RWPE2 (cell line): Measurements from ENCODE around the gene CLHC1.

ENCODE experiments used
- ATAC-seq: fragments of 200-7000 bp; cut with Tn5 transposase; 3 replicates; pipeline ENCODE4 v1.9.1; 2021; ENCODE audit warnings: low read depth
- DNase-seq: peaks from one replicate; pipeline ENCODE4 v3.0.0-alpha.2; 2020; ENCODE audit warnings: low spot score
- H3K27ac ChIP-seq: fragments of 450-650 bp; 2 replicates; pipeline ENCODE4 v1.5.1; 2017; ENCODE audit warnings: mild to moderate bottlenecking; ENCODE audit not compliant: poor library complexity, severe bottlenecking
- H3K27me3 ChIP-seq: fragments of 250-450 bp; sonication (Bioruptor Pico); 2 replicates; pipeline ENCODE4 v1.5.1; 2021; ENCODE audit warnings: mild to moderate bottlenecking, moderate library complexity; ENCODE audit not compliant: insufficient read depth, poor library complexity, severe bottlenecking
- H3K36me3 ChIP-seq: fragments of 250-450 bp; sonication (Bioruptor Pico); 2 replicates; pipeline ENCODE4 v1.5.1; 2020; ENCODE audit warnings: low read depth, mild to moderate bottlenecking, moderate library complexity
- H3K4me1 ChIP-seq: fragments of 250-450 bp; sonication (Bioruptor Pico); 2 replicates; pipeline ENCODE4 v1.5.1; 2021; ENCODE audit warnings: mild to moderate bottlenecking, moderate library complexity; ENCODE audit not compliant: insufficient read depth, poor library complexity, severe bottlenecking
- H3K4me3 ChIP-seq: fragments of 250-450 bp; sonication (Bioruptor Pico); 2 replicates; pipeline ENCODE4 v1.5.1; 2021; ENCODE audit warnings: mild to moderate bottlenecking, moderate library complexity; ENCODE audit not compliant: severe bottlenecking
- H3K9me3 ChIP-seq: fragments of 250-450 bp; sonication (Bioruptor Pico); 2 replicates; pipeline ENCODE4 v1.5.1; 2021; ENCODE audit warnings: mild to moderate bottlenecking, moderate library complexity; ENCODE audit not compliant: severe bottlenecking
- TF ChIP-seq, protein P1 (sequence below): fragments of 450-650 bp; IDR thresholded peaks from one replicate; pipeline ENCODE4 v1.5.1; 2017; ENCODE audit warnings: mild to moderate bottlenecking, moderate library complexity; ENCODE audit not compliant: poor library complexity, severe bottlenecking

Gene CLHC1

DNA sequence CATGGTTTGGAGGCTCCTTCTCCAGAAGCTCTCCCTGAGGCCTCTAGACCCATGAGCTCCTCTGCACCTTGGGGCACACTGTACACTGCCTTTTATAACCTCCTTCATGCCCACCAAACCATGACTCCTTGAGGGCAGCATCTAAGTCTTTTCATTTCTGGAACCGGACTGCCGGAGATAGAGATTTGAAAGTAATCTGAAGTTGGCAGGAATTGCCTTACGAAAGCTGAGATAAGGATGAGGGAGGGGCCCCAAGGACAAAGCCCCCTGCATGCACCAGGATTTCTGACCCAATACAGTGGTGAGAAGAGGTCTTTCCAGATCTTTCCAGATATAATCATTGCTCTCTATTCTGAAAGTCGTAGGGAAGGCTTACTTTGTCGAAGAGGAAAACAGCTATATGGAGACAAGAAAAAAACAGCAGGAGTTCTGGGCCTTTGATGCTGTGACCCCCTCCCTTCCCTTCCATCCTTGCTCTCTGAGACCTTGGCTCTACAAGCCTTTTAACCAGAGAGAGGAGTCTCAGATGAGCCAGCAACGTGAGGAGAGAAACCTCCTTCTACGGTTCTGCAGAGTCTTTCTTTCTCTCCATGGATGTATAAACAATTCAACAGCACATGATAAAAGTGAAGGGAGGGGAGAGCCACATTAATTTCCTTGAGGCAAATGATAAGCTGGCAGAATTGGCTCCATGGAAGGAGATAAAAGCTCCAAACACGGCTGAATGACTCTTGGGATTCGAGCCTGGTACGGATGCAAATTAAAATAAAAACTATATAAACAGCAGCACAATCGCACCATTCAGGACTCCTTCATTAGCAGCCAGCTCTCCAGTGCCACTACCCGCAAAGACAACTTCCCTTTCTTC is 93.8 kb downstream of the CLHC1 start:
- H3K27ac ChIP-seq = no peak overlapping the region
- H3K9me3 ChIP-seq = no peaks in the 10 kb centered on the region
- H3K36me3 ChIP-seq = no peaks in the 10 kb centered on the region
- no peaks in the 10 kb centered on the region for H3K27me3 ChIP-seq
- no peaks in the 10 kb centered on the region for H3K4me1 ChIP-seq
- H3K4me3 ChIP-seq = no peak overlapping the region
- DNase-seq (no peak), ATAC-seq (no peak)
- TF ChIP-seq, protein P1, sequence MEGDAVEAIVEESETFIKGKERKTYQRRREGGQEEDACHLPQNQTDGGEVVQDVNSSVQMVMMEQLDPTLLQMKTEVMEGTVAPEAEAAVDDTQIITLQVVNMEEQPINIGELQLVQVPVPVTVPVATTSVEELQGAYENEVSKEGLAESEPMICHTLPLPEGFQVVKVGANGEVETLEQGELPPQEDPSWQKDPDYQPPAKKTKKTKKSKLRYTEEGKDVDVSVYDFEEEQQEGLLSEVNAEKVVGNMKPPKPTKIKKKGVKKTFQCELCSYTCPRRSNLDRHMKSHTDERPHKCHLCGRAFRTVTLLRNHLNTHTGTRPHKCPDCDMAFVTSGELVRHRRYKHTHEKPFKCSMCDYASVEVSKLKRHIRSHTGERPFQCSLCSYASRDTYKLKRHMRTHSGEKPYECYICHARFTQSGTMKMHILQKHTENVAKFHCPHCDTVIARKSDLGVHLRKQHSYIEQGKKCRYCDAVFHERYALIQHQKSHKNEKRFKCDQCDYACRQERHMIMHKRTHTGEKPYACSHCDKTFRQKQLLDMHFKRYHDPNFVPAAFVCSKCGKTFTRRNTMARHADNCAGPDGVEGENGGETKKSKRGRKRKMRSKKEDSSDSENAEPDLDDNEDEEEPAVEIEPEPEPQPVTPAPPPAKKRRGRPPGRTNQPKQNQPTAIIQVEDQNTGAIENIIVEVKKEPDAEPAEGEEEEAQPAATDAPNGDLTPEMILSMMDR = no peak

GRCh38 chr2:55137024-55137958 is 94.8 kb downstream of the CLHC1 start:
- Histone ChIP-seq H3K4me1 (no peaks in the 10 kb centered on the region), H3K27me3 (no peaks in the 10 kb centered on the region), H3K9me3 (no peaks in the 10 kb centered on the region), H3K36me3 (no peaks in the 10 kb centered on the region), H3K4me3 (no peak overlapping the region), H3K27ac (no peak overlapping the region)
- no peak for ATAC-seq
- TF ChIP-seq, protein P1 = no peak
- no peak for DNase-seq

GRCh38 chr2:55136138-55136541 is 96.0 kb downstream of the CLHC1 start:
- no peak overlapping the region for H3K27ac ChIP-seq
- DNase-seq = no peak
- H3K27me3 ChIP-seq = no peaks in the 10 kb centered on the region
- no peaks in the 10 kb centered on the region for H3K36me3 ChIP-seq
- ATAC-seq = no peak
- TF ChIP-seq, protein P1 = no peak
- H3K4me3 ChIP-seq = no peak overlapping the region
- H3K4me1 ChIP-seq = no peaks in the 10 kb centered on the region
- H3K9me3 ChIP-seq = no peaks in the 10 kb centered on the region

GRCh38 chr2:55135491-55135890 is 96.6 kb downstream of the CLHC1 start:
- DNase-seq = no peak
- ATAC-seq = no peak
- H3K4me3 ChIP-seq = no peak overlapping the region
- no peaks in the 10 kb centered on the region for H3K27me3 ChIP-seq
- no peaks in the 10 kb centered on the region for H3K9me3 ChIP-seq
- TF ChIP-seq, protein P1 = no peak
- H3K36me3 ChIP-seq = no peaks in the 10 kb centered on the region
- H3K27ac ChIP-seq = no peak overlapping the region
- no peaks in the 10 kb centered on the region for H3K4me1 ChIP-seq
